ENCODE data around the gene SPX.

The SPX gene

GRCh38 chr12:21526053-21526452, at the start of gene SPX:
Gene SPX (plus strand): TSS chr12:21526296. CDS start chr12:21526473, 177 bp downstream.
- DNase-seq: no peak

GRCh38 chr12:21476949-21477348, 49.1 kb upstream of the SPX start:
- no peak for DNase-seq

- DNase-seq: no peak
Observed at GRCh38 chr12:21478756-21479455, 47.2 kb upstream of the SPX start.

DNA sequence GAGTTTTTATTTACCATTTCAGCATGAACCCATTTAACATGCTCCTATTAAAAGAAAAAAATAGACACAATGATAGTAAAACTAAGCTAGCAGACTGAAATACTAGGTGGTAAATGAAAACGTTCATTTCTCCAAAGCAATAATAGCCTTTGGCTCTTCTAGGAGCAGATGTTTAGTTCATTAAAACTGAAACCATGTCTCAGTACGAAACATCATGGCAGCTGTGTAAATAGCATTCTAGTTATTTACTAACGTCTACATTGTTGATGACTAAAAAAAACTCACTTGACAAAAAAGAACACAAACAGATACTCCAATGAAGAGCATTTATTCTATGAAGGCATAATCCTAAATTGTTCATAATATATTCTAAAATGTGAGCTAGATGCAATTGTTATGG, 42.6 kb upstream of the SPX start:
- no peak for DNase-seq

DNA sequence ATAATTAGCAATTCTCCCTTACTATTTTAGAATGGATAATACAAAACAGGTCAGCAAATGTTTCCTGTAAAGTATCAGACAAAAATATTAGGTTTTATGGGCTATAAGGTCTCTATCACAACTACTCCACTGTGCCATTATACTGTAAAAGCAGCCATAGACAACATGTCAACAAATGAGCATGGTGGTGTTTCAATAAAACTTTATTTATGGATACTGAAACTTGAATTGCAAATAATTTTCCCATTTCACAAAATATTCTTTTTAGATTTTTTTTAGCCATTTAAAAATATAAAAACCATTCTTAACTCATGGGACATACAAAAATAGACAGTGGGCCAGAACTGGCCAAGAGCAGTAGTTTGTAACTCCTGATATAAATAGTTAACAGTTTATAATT, 40.1 kb upstream of the SPX start:
- no peak for DNase-seq

- DNase-seq: no peak
Observed at GRCh38 chr12:21499765-21500164, 26.3 kb upstream of the SPX start.

- DNase-seq: no peak
Observed at GRCh38 chr12:21500786-21501257, 25.3 kb upstream of the SPX start.

DNA sequence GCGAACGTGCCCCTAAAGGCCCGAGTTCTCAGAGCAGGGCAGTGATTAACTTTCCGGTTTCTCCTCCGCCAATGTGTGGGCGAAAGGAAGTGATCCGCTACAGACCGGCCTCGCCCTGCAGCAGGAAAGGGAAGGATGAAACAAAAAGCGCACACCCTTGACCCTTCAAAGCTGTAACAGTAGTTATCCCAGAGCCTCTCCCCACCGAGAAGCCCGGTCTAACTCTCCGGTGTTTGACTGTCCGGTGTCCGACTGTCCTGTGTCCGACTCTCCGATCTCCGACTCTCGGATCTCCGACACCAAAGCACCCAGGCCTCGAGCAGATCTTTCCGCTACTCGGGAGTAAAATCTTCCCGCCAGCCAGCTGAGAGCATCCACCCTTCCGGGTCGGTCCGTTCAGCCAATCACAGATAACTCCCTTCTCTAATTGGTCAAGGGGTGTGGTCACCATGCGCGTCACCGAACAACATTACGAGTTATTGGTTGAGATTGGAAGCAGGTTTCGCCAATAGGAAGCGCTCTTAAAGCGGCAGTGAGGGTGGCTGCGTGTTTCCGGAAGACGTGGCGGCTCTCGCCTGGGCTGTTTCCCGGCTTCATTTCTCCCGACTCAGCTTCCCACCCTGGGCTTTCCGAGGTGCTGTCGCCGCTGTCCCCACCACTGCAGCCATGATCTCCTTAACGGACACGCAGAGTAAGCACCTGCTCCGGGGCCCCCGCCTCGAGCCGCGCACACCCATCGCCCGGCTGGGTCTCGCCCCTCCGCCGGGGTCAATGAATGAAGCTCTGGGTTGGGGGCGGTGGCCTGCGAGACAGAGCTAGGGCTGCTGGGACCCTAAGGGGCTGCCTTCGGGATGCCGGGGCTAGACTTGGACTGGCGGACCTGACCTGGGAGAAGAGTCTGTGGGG, 24.6 kb upstream of the SPX start, which contains the start of the genes GOLT1B and RECQL:
TSS of gene GOLT1B (plus strand) at position 532 of the 906 bp plus-strand sequence. CDS start at position 667, 135 bp downstream.
TSS of gene RECQL (minus strand) at position 378 of the 906 bp plus-strand sequence. CDS start 2,065 bp downstream, outside the sequence.
- DNase-seq: peak; percentile 97

GRCh38 chr12:21502164-21502496, 24.0 kb upstream of the SPX start:
- peak; percentile 43 for DNase-seq

DNA sequence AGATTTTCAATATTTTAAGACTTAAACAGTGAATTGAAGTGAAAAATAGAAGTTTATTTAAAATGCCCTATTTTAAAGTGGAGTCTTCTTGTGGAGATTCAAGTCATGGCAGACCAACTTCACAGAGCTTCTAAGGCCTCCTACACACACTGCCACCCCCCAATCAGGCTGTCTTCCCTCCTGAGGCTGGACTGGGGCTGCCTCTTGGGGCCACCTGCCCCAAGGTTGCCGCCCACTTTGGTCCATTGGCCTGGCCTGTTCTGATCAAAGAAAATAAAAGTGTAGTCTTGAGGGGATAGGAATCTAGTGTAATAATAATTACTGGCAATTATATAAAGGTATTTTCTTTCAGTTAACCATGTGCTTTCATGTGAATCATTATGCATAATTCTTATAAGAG, 23.2 kb upstream of the SPX start:
- DNase-seq: no peak

- no peak for DNase-seq
Observed at GRCh38 chr12:21505888-21506287, 20.2 kb upstream of the SPX start.

GRCh38 chr12:21507849-21508248, 18.2 kb upstream of the SPX start:
- DNase-seq: no peak

DNA sequence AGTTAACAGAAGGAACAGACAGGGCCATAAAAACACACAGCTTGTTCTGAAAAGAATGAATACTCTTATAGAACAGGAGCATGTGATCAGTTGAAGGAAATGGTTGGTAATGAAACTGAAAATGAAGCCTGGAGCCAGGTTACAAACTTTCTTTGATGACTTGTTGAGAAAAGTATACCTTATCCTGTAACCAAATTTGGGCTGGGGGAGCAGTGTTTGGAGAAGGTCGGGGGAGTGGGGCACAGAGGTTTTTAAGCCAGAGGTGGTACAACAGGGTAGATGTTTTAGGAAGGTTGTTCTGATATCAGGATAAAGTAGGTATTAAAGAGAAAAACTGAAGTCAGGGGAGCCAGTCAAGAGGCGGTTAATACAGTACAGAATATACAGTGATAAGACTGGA, 16.3 kb upstream of the SPX start:
- peak; percentile 49 for DNase-seq

DNA sequence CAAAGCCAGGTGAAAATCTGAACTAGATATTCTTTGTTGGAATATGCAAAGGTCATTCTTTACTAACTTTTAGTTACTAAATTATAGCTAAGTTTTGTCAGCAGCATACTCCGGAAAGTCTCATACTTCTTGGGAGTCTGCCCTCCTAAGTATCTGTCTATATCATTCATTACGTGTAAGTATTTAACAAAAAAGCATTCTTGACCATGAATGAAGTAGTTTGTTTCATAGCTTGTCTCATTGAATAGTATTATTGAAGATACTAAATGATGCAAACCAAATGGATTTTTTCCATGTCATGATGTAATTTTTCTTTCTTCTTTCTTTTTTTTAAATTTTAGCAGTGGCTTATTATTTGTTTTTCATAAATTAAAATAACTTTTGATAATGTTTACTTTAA, 9.8 kb upstream of the SPX start:
- DNase-seq: no peak

- no peak for DNase-seq
Observed at GRCh38 chr12:21518451-21518850, 7.6 kb upstream of the SPX start.

- no peak for DNase-seq
Observed at GRCh38 chr12:21521541-21521940, 4.6 kb upstream of the SPX start.

DNA sequence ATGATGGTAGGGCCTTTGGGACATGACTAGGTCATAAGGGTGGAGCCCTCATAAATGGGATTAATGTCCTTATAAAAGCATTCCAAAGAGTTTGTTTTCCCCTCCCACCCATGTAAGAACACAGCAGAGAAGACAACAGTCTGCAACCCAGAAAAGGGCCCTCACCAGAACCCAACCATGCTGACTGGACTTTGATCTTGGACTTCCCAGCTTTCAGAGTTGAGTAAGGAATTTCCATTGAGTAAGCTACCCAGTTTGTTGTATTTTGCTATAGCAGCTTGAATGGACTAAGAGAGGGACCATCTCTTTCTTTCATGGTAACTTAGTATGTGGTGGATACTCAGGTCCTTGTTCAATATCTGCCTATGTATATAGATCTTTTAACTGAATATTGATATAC, 2.9 kb upstream of the SPX start:
- DNase-seq: no peak

GRCh38 chr12:21526721-21527345, 737 bp downstream of the SPX start:
- DNase-seq: no peak

GRCh38 chr12:21527451-21528180, 1.5 kb downstream of the SPX start:
- DNase-seq: peak; percentile 55

- DNase-seq: no peak
Observed at GRCh38 chr12:21528953-21529352, 2.9 kb downstream of the SPX start.

- no peak for DNase-seq
Observed at GRCh38 chr12:21529456-21529855, 3.4 kb downstream of the SPX start.

- DNase-seq: no peak
Observed at GRCh38 chr12:21538061-21538653, 12.1 kb downstream of the SPX start.

Measured in CD4-positive, alpha-beta T cell treated with Interleukin-17A for 1 hour (primary cell).